GM21447 (cell line): Measurements from ENCODE around the gene TNS2.
"Not testable (repeated sequence)": the region's sequence is repeated elsewhere in the genome, so short reads cannot be mapped to it uniquely, and the experiment has no call there.

ENCODE experiments used
- ATAC-seq: cut with Tn5 transposase; IDR thresholded peaks from one replicate; pipeline ENCODE4 v1.9.1; 2021; ENCODE audit not compliant: unreplicated experiment

The TNS2 gene

GRCh38 chr12:53049571-53050318, at the start of gene TNS2:
Gene TNS2, plus strand, starts transcription at chr12:53050065. Its CDS starts 121 bp downstream, at chr12:53050186.
- ATAC-seq: no peak

- ATAC-seq: no peak
Observed at GRCh38 chr12:53004178-53004577, 45.7 kb upstream of the TNS2 start.

- ATAC-seq: no peak
Observed at GRCh38 chr12:53004582-53004981, 45.3 kb upstream of the TNS2 start.

- ATAC-seq: no peak
Observed at GRCh38 chr12:53005215-53005985, 44.5 kb upstream of the TNS2 start.

GRCh38 chr12:53005986-53006809, 43.7 kb upstream of the TNS2 start, which contains the start of gene EIF4B:
Gene EIF4B, plus strand, starts transcription at chr12:53006456. Its CDS starts 28 bp downstream, at chr12:53006484.
- peak; percentile 93 for ATAC-seq

- no peak for ATAC-seq
Observed at GRCh38 chr12:53006810-53007309, 43.0 kb upstream of the TNS2 start.

- ATAC-seq: no peak
Observed at GRCh38 chr12:53007343-53007742, 42.5 kb upstream of the TNS2 start.

GRCh38 chr12:53008760-53009159, 41.1 kb upstream of the TNS2 start:
- not testable (repeated sequence) for ATAC-seq

- ATAC-seq: no peak
Observed at GRCh38 chr12:53010955-53011354, 38.9 kb upstream of the TNS2 start.

- ATAC-seq: no peak
Observed at GRCh38 chr12:53011889-53012288, 38.0 kb upstream of the TNS2 start.

- no peak for ATAC-seq
Observed at GRCh38 chr12:53012928-53013327, 36.9 kb upstream of the TNS2 start.

GRCh38 chr12:53014709-53015108, 35.2 kb upstream of the TNS2 start:
- no peak for ATAC-seq

- ATAC-seq: no peak
Observed at GRCh38 chr12:53025250-53025649, 24.6 kb upstream of the TNS2 start.

- not testable (repeated sequence) for ATAC-seq
Observed at GRCh38 chr12:53027014-53027413, 22.9 kb upstream of the TNS2 start.

- ATAC-seq: no peak
Observed at GRCh38 chr12:53031616-53032015, 18.2 kb upstream of the TNS2 start.

GRCh38 chr12:53033832-53034231, 16.0 kb upstream of the TNS2 start:
- not testable (repeated sequence) for ATAC-seq

GRCh38 chr12:53034459-53034858, 15.4 kb upstream of the TNS2 start:
- no peak for ATAC-seq

- ATAC-seq: no peak
Observed at GRCh38 chr12:53036802-53037201, 13.1 kb upstream of the TNS2 start.

- no peak for ATAC-seq
Observed at GRCh38 chr12:53039851-53040250, 10.0 kb upstream of the TNS2 start.

- no peak for ATAC-seq
Observed at GRCh38 chr12:53042607-53043454, 7.0 kb upstream of the TNS2 start.
